Erythroblast (primary cell): ENCODE data around the gene OAF.

Experiments
- GATA1 ChIP-seq: IDR thresholded peaks from 2 replicates; pipeline ENCODE4 v1.6.1; 2011; ENCODE audit warnings: low read depth, mild to moderate bottlenecking, control low read depth, low read length, moderate library complexity
- POLR2A ChIP-seq: IDR thresholded peaks from 2 replicates; pipeline ENCODE4 v1.6.1; 2011; ENCODE audit warnings: mild to moderate bottlenecking, low read length

- TF ChIP-seq POLR2A (no peak), GATA1 (no peak)
Measured at GRCh38 chr11:120169981-120170698, 40.7 kb upstream of the OAF start.
